Kidney (tissue), 14 donors: ENCODE data around the gene GLB1L2. TPM values are rescaled to one million over a fixed set of nuclear protein-coding genes. Genes with fewer than 3 reads are reported as not detected.

Source experiments
- DNase-seq, 5 donors: peaks; one replicate each; pipeline ENCODE4 v3.0.0-alpha.2; 2013 to 2020
- FAIRE-seq: peaks from 2 replicates; lab custom pipeline; 2012; peaks lifted over from hg19 to GRCh38; lab: Jason Lieb, UNC
- H3K27ac ChIP-seq, 2 donors: one replicate each; pipeline ENCODE4 v1.7.0; 2013; ENCODE audit warnings: low read depth in 2 of 2, low read length in 2 of 2, inconsistent platforms in 1 of 2
- H3K27me3 ChIP-seq: one replicate; pipeline ENCODE4 v1.7.1; 2013; ENCODE audit warnings: low read length, inconsistent platforms; ENCODE audit not compliant: control insufficient read depth, insufficient read depth
- H3K36me3 ChIP-seq, 3 donors: one replicate each; pipeline versions ENCODE4 v1.7.0 to v1.7.1; 2013; ENCODE audit warnings: low read length in 3 of 3, control low read depth in 1 of 3, inconsistent platforms in 1 of 3; ENCODE audit not compliant: insufficient read depth in 3 of 3, control insufficient read depth in 2 of 3
- H3K4me1 ChIP-seq, 3 donors: one replicate each; pipeline versions ENCODE4 v1.7.0 to v1.7.1; 2013; ENCODE audit warnings: low read length in 3 of 3, inconsistent platforms in 1 of 3, low read depth in 1 of 3; ENCODE audit not compliant: control insufficient read depth in 2 of 3, insufficient read depth in 2 of 3
- H3K4me3 ChIP-seq, 3 donors: one replicate each; pipeline versions ENCODE4 v1.7.0 to v1.8.1; 2013; ENCODE audit warnings: low read length in 3 of 3, control low read depth in 1 of 3, inconsistent platforms in 1 of 3
- H3K9ac ChIP-seq, 3 donors: one replicate each; pipeline versions ENCODE4 v1.7.0 to v1.7.1; 2013; ENCODE audit warnings: low read length in 3 of 3, control low read depth in 1 of 3, inconsistent platforms in 1 of 3
- H3K9me3 ChIP-seq, 3 donors: one replicate each; pipeline versions ENCODE4 v1.7.0 to v1.7.1; 2013; ENCODE audit warnings: low read length in 3 of 3, control low read depth in 1 of 3, inconsistent platforms in 1 of 3; ENCODE audit not compliant: control insufficient read depth in 2 of 3, insufficient read depth in 1 of 3
- intact Hi-C: fragments of 100-400 bp; cut with DNase I; formaldehyde crosslinking; loops from one replicate; pipeline ENCODE4 v1.11.1; 2022
- polyA plus RNA-seq: library from polyadenylated mRNA; stranded (reverse); fragments of 350-450 nt; fragmentation: Illumina TruSeq; extraction: RNeasy Lipid Tissue Mini Kit (QIAGEN cat#74804); gene quantifications from one replicate; pipeline ENCODE4 v1.2.3, GENCODE V29; 2014; ENCODE audit warnings: low read depth, low replicate concordance; ENCODE audit not compliant: insufficient read depth
- total RNA-seq: library from RNA; stranded (reverse); fragmentation: NEBNext Ultra II Directional; extraction: Animal tissue kit (Norgen Biotek cat#: 25700); gene quantifications from one replicate; pipeline ENCODE4 v1.2.1, GENCODE V29; 2021
- TF ChIP-seq, protein P1 (sequence below): IDR thresholded peaks from 3 replicates; pipeline ENCODE4 v1.5.1; 2012; ENCODE audit warnings: mild to moderate bottlenecking, moderate library complexity, borderline replicate concordance; ENCODE audit not compliant: insufficient read depth; ENCODE audit errors: extremely low read depth
- donor health status: control.
- donor health status: control.
- donor health status: control.
- donor health status: control.
- donor health status: control.
- donor health status: DM: yes; HTN: yes; CAD: no.
- donor health status: Normal renal cell carcinoma (clear cell type).

Gene GLB1L2
- total and polyA plus RNA-seq, 2 donors from 2014 or later: 10.0 to 26.1 TPM

DNA sequence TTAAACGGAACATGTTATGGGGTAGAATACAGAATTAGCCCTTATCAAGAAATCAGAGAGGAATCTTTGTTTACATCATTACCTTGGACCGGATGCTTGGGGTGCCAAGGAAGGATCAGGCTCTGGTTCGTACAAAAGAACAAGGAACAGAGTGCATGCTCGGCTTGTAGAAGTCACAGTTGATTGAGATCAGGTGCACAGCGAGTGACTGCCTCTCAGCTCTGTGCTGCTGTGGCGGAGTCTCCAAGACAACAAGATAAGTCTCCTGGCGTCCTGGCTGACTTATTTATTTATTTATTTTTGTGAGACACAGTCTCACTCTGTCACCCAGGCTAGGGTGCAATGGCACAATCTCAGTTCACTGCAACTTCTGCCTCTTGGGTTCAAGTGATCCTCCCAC, 31.8 kb downstream of the GLB1L2 start:
- Histone ChIP-seq H3K27me3 (no peaks in the 10 kb centered on the region), H3K27ac (no peak overlapping the region), H3K9ac (no peak overlapping the region), H3K4me1 (no peaks in the 10 kb centered on the region), H3K4me3 (no peak overlapping the region), H3K36me3 (no peaks in the 10 kb centered on the region), H3K9me3 (no peaks in the 10 kb centered on the region)
- DNase-seq (peak; percentile 25 to 63 (median 45)), FAIRE-seq (no peak)
- intact Hi-C loops: no loop called here
- TF ChIP-seq, protein P1, sequence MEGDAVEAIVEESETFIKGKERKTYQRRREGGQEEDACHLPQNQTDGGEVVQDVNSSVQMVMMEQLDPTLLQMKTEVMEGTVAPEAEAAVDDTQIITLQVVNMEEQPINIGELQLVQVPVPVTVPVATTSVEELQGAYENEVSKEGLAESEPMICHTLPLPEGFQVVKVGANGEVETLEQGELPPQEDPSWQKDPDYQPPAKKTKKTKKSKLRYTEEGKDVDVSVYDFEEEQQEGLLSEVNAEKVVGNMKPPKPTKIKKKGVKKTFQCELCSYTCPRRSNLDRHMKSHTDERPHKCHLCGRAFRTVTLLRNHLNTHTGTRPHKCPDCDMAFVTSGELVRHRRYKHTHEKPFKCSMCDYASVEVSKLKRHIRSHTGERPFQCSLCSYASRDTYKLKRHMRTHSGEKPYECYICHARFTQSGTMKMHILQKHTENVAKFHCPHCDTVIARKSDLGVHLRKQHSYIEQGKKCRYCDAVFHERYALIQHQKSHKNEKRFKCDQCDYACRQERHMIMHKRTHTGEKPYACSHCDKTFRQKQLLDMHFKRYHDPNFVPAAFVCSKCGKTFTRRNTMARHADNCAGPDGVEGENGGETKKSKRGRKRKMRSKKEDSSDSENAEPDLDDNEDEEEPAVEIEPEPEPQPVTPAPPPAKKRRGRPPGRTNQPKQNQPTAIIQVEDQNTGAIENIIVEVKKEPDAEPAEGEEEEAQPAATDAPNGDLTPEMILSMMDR: no peak

DNA sequence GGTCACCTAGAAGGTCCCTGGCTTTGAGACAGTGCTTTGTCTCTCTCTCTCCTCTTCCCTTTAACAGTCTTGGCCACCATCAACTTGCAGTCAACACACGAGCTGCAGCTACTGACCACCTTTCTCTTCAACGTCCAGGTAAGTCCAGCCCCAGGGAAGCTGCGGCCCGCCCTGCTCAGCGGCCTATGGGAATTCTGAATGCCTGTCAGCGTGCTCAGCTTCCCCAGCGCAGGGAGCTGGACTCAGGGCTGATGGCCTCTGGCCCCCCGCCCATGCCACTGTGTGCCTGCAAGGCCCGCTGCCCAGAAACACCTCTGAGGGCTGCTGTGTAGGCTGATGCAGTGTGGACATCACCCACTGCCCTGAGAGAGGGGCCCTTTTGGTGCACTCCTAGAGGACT, 32.5 kb downstream of the GLB1L2 start:
- Histone ChIP-seq H3K9ac (no peak overlapping the region), H3K27ac (no peak overlapping the region), H3K4me3 (no peak overlapping the region), H3K9me3 (no peaks in the 10 kb centered on the region), H3K4me1 (no peaks in the 10 kb centered on the region), H3K27me3 (no peaks in the 10 kb centered on the region), H3K36me3 (no peaks in the 10 kb centered on the region)
- TF ChIP-seq, protein P1: no peak
- DNase-seq (peak in 2 of 5 donors; percentile 26 to 52), FAIRE-seq (no peak)
- intact Hi-C loops: no loop called here

DNA sequence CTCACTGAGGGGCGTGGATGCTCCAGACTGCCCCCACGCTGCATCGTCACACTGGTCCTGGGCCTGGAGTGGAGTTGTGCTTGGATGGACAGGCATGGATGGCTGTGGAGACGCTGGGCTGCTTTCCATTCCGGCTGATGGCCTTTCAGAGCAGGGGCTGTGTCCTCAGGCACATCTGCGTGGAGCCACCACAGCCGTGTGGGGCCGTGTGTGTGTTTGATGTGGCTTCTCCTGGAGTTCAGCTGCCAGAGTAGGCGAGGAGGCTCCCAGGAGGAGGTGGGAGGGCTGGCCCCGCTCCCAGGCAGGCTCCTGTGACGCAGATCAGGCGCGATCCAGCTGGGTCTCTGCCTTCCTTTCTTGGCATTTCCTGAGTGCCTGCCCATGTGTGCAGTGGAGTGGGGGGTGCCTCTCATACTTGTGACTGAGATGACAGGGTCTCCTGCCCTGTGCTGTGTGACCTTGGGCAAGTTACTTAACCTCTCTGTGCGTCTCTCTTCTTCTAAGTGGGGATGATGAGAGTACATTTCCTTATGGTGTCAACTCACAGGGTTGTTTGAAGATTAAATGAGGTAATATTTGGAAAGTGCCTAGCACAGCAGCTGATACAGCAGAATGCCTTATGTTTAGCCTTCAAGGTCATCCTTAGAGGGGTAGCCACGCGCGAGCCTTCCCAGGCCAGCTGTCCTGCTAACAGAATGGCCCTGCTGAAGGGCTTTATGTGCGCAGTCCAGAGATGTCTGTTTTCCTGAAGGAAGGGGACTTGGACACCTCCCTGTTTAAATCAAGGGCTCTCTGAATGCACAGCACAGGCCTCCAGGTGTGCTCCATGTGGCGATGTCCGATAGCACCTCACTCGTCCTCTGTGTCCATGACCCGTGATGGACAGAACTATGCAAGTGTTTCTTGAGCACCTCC, 33.5 kb downstream of the GLB1L2 start:
- FAIRE-seq (no peak), DNase-seq (peak in 1 of 5 donors; percentile 64)

More for the DNA sequence above, 33.5 kb downstream of the GLB1L2 start:
- no peaks in the 10 kb centered on the region for H3K4me1 ChIP-seq
- H3K27me3 ChIP-seq: no peaks in the 10 kb centered on the region
- no peak overlapping the region for H3K9ac ChIP-seq
- no peaks in the 10 kb centered on the region for H3K36me3 ChIP-seq
- TF ChIP-seq, protein P1: no peak
- H3K9me3 ChIP-seq: no peaks in the 10 kb centered on the region
- intact Hi-C loops: no loop called here
- no peak overlapping the region for H3K27ac ChIP-seq
- no peak overlapping the region for H3K4me3 ChIP-seq
